Adrenal gland (tissue), 12 donors: ENCODE results near the gene BCL3. TPM values are rescaled to one million over a fixed set of nuclear protein-coding genes. Genes with fewer than 3 reads are reported as not detected.

Experiments
- DNase-seq, 7 donors: peaks; one replicate each; pipeline ENCODE4 v3.0.0-alpha.2; 2019 to 2020
- H3K27ac ChIP-seq, 5 donors: fragments of 200-600 bp; sonication (generic) in 4 of 5; 1 replicate in 3 of 5; 2 replicates in 2 of 5; pipeline versions ENCODE4 v1.5.1 to v1.8.0; 2016 to 2020; ENCODE audit warnings: mild to moderate bottlenecking in 1 of 5
- H3K27me3 ChIP-seq: fragments of 200-600 bp; 2 replicates; pipeline ENCODE4 v1.8.0; 2021
- H3K36me3 ChIP-seq, 2 donors: fragments of 200-600 bp; replicated peaks in 1 of 2; 1 replicate in 1 of 2; 2 replicates in 1 of 2; pipeline versions ENCODE4 v1.5.1 to v1.8.0; 2018 to 2022
- H3K4me1 ChIP-seq, 2 donors: fragments of 200-600 bp; replicated peaks in 1 of 2; 1 replicate in 1 of 2; 2 replicates in 1 of 2; pipeline versions ENCODE4 v1.5.1 to v1.8.0; 2018 to 2021
- H3K4me3 ChIP-seq, 4 donors: fragments of 200-600 bp; sonication (generic) in 3 of 4; one replicate each; pipeline ENCODE4 v1.5.1; 2016 to 2018
- H3K9me3 ChIP-seq, 3 donors: fragments of 200-600 bp; sonication (generic) in 1 of 3; replicated peaks in 1 of 3; 1 replicate in 2 of 3; 2 replicates in 1 of 3; pipeline versions ENCODE4 v1.5.1 to v1.8.0; 2016 to 2021
- POLR2A ChIP-seq, 2 donors: fragments of 450-650 bp; IDR thresholded peaks; one replicate each; pipeline ENCODE4 v1.6.1; 2017; ENCODE audit warnings: antibody characterized with exemption in 2 of 2, mild to moderate bottlenecking in 2 of 2, moderate library complexity in 1 of 2
- WGBS, 4 donors: extraction: QIAGEN DNeasy Blood & Tissue Kit in 2 of 4; methylation state at CpG; one replicate each; pipeline versions ENCODE4 v1.1.5 to v1.1.7; 2013 to 2017; 5-methylcytosine and 5-hydroxymethylcytosine counted together
- intact Hi-C, 2 donors: fragments of 100-400 bp; cut with DNase I; formaldehyde crosslinking; loops; one replicate each; pipeline versions ENCODE4 v1.14.1 to v1.15.0; 2022 to 2023
- microRNA-seq, 3 donors: library from miRNA; unstranded; fragments of <30 nt; microRNA quantifications; one replicate each; pipeline ENCODE4, GENCODE V29; 2017 to 2020
- polyA plus RNA-seq, 3 donors: library from polyadenylated mRNA; stranded (reverse); fragments of 200-250 nt in 2 of 3; fragments of 350-450 nt in 1 of 3; fragmentation: Illumina TruSeq in 1 of 3; extraction: RNeasy Lipid Tissue Mini Kit (QIAGEN cat#74804) in 1 of 3; gene quantifications; one replicate each; pipeline ENCODE4 v1.2.3, GENCODE V29; 2013 to 2014
- small RNA-seq, 2 donors: library from RNA; depleted of rRNA; stranded (forward); fragments of <200 nt; gene quantifications; one replicate each; pipeline ENCODE3, GENCODE V24; 2016
- total RNA-seq, 9 donors: library from RNA; depleted of rRNA in 4 of 9; stranded (reverse); fragments of >200 nt in 4 of 9; fragments of 120-200 nt in 1 of 9; fragmentation: NEBNext Ultra II Directional in 1 of 9; extraction: Animal tissue kit (Norgen Biotek cat#: 25700) in 1 of 9; gene quantifications; one replicate each; pipeline versions ENCODE4 v1.1.0 to v1.2.4, GENCODE V29; 2013 to 2023
- TF ChIP-seq, protein P1 (sequence below), 6 experiments: fragments of 450-650 bp in 4 of 6; fragments of 200-600 bp in 2 of 6; sonication (generic) in 1 of 6; IDR thresholded peaks; 1 replicate in 5 of 6; 2 replicates in 1 of 6; pipeline versions ENCODE4 v1.5.1 to v1.8.0; 2016 to 2021; ENCODE audit warnings: antibody characterized with exemption in 6 of 6, mild to moderate bottlenecking in 2 of 6, moderate library complexity in 1 of 6
- donor health status: healthy with polysubstance abuse.
- donor health status: Bipolar disorder and iron deficiency.
- donor health status: DM: yes; HTN: yes; CAD: no.
- donor health status: DM: no; HTN: no; CAD: no.
- donor health status: DM: no; HTN: no; CAD: no.
- donor health status: DM: yes; HTN: yes; CAD: no.

The BCL3 gene
- total and polyA plus RNA-seq, 12 donors, result 1.00 to 120 (median 46.7) TPM

- Histone ChIP-seq H3K36me3 (no peaks in the 10 kb centered on the region), H3K27me3 (no peaks in the 10 kb centered on the region), H3K4me3 (peak within 1 kb of the TSS in 2 of 4 donors; percentile 37 to 78), H3K9me3 (no peaks in the 10 kb centered on the region), H3K27ac (peak within 1 kb of the TSS in 3 of 5 donors; percentile 34 to 84 (median 36)), H3K4me1 (peaks cover 16 to 18% of the 10 kb centered on the region in 2 donors)
- peak; percentile 78 to 86 (median 79) for DNase-seq
- TF ChIP-seq POLR2A (IDR thresholded peaks at IDR 0.05), result peak in 1 of 2 donors; percentile 36
- TF ChIP-seq, protein P1, sequence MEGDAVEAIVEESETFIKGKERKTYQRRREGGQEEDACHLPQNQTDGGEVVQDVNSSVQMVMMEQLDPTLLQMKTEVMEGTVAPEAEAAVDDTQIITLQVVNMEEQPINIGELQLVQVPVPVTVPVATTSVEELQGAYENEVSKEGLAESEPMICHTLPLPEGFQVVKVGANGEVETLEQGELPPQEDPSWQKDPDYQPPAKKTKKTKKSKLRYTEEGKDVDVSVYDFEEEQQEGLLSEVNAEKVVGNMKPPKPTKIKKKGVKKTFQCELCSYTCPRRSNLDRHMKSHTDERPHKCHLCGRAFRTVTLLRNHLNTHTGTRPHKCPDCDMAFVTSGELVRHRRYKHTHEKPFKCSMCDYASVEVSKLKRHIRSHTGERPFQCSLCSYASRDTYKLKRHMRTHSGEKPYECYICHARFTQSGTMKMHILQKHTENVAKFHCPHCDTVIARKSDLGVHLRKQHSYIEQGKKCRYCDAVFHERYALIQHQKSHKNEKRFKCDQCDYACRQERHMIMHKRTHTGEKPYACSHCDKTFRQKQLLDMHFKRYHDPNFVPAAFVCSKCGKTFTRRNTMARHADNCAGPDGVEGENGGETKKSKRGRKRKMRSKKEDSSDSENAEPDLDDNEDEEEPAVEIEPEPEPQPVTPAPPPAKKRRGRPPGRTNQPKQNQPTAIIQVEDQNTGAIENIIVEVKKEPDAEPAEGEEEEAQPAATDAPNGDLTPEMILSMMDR (IDR thresholded peaks at IDR 0.05), result no peak
- 2 to 14% (median 3%) methylated on average over 5 to 59 of the region's 59 CpGs for WGBS, 4 donors
- intact Hi-C loops, result no loop called here
These were observed 60.2 kb downstream of the BCL3 start, which contains the start of gene BCAM for GRCh38 chr19:44808463-44809371. TSS of gene BCAM (plus strand) at chr19:44809103. CDS start at chr19:44809125, 22 bp downstream.

Small RNA genes within 50 kb of the gene (microRNA-seq; reads per million reads assigned to microRNA genes)
- gene MIR8085, result 0 reads per million in 3 donors

Small RNA genes within 50 kb of the gene (small RNA-seq; reads per million reads assigned to genes)
- gene RF00156 (0 reads per million in 2 donors), gene RF00285 (0 reads per million in 2 donors)

Other genes starting within 250 kb of the BCL3 start
- gene ZNF180, start 248.2 kb upstream of the BCL3 start, total RNA-seq, result 10 to 100 TPM in 6 of 9 donors, 1 to 10 TPM in 3; 5.5 to 25.9 (median 12.1) TPM
- 1 to 10 TPM; 4.7 to 8.1 (median 6.8) TPM for gene ZNF180, start 248.2 kb upstream of the BCL3 start, polyA plus RNA-seq
- gene CEACAM20, start 219.0 kb upstream of the BCL3 start, total RNA-seq, result under 1 TPM in 2 of 9 donors, not detected in 7; 0.20 to 0.50 TPM
- under 1 TPM in 1 of 3 donors, not detected in 2; 0.07 TPM for gene CEACAM20, start 219.0 kb upstream of the BCL3 start, polyA plus RNA-seq
- gene IGSF23, start 135.1 kb upstream of the BCL3 start, total RNA-seq, result not detected
- gene IGSF23, start 135.1 kb upstream of the BCL3 start, polyA plus RNA-seq, result not detected
- 10 to 100 TPM; 31.9 to 57.8 (median 45.0) TPM for gene PVR, start 104.8 kb upstream of the BCL3 start, total RNA-seq
- gene PVR, start 104.8 kb upstream of the BCL3 start, polyA plus RNA-seq, result 10 to 100 TPM; 28.7 to 56.0 (median 45.0) TPM
- 10 to 100 TPM in 1 of 9 donors, 1 to 10 TPM in 8; 1.6 to 11.0 (median 3.1) TPM for gene CEACAM19, start 77.2 kb upstream of the BCL3 start, total RNA-seq
- gene CEACAM19, start 77.2 kb upstream of the BCL3 start, polyA plus RNA-seq, result 10 to 100 TPM in 2 of 3 donors, 1 to 10 TPM in 1; 2.2 to 38.2 (median 26.4) TPM
- under 1 TPM in 3 of 9 donors, not detected in 6; 0.27 to 0.69 (median 0.30) TPM for gene CEACAM16, start 49.6 kb upstream of the BCL3 start, total RNA-seq
- gene CEACAM16, start 49.6 kb upstream of the BCL3 start, polyA plus RNA-seq, result 1 to 10 TPM in 1 of 3 donors, under 1 TPM in 1, not detected in 1; 0.57 to 1.4 TPM
- gene CBLC, start 29.2 kb downstream of the BCL3 start, total RNA-seq, result under 1 TPM in 1 of 9 donors, not detected in 8; 0.14 TPM
- gene CBLC, start 29.2 kb downstream of the BCL3 start, polyA plus RNA-seq, result under 1 TPM in 1 of 3 donors, not detected in 2; 0.13 TPM
- 10 to 100 TPM in 8 of 9 donors, 1 to 10 TPM in 1; 7.5 to 81.1 (median 43.4) TPM for gene BCAM, start 60.4 kb downstream of the BCL3 start, total RNA-seq
- 10 to 100 TPM in 2 of 3 donors, 1 to 10 TPM in 1; 5.1 to 68.4 (median 55.1) TPM for gene BCAM, start 60.4 kb downstream of the BCL3 start, polyA plus RNA-seq
- 100 to 1,000 TPM in 8 of 9 donors, 10 to 100 TPM in 1; 97.7 to 243 (median 131) TPM for gene NECTIN2, start 97.6 kb downstream of the BCL3 start, total RNA-seq
- gene NECTIN2, start 97.6 kb downstream of the BCL3 start, polyA plus RNA-seq, result 100 to 1,000 TPM in 2 of 3 donors, 10 to 100 TPM in 1; 82.7 to 139 (median 124) TPM
- 100 to 1,000 TPM in 3 of 9 donors, 10 to 100 TPM in 6; 53.1 to 248 (median 68.5) TPM for gene TOMM40, start 142.5 kb downstream of the BCL3 start, total RNA-seq
- 100 to 1,000 TPM in 1 of 3 donors, 10 to 100 TPM in 2; 63.2 to 112 (median 70.5) TPM for gene TOMM40, start 142.5 kb downstream of the BCL3 start, polyA plus RNA-seq
- over 10,000 TPM in 4 of 9 donors, 1,000 to 10,000 TPM in 5; 3,098 to 21,602 (median 7,572) TPM for gene APOE, start 157.1 kb downstream of the BCL3 start, total RNA-seq
- over 10,000 TPM in 2 of 3 donors, 100 to 1,000 TPM in 1; 569 to 15,573 (median 10,217) TPM for gene APOE, start 157.1 kb downstream of the BCL3 start, polyA plus RNA-seq
- gene APOC1, start 165.9 kb downstream of the BCL3 start, total RNA-seq, result 1,000 to 10,000 TPM; 1,263 to 3,854 (median 2,137) TPM
- gene APOC1, start 165.9 kb downstream of the BCL3 start, polyA plus RNA-seq, result 1,000 to 10,000 TPM in 2 of 3 donors, 100 to 1,000 TPM in 1; 583 to 2,292 (median 2,067) TPM
- 1 to 10 TPM in 3 of 9 donors, under 1 TPM in 2, not detected in 4; 0.83 to 4.5 (median 1.3) TPM for gene APOC4, start 193.5 kb downstream of the BCL3 start, total RNA-seq
- 1 to 10 TPM in 1 of 3 donors, under 1 TPM in 1, not detected in 1; 0.67 to 2.4 TPM for gene APOC4, start 193.5 kb downstream of the BCL3 start, polyA plus RNA-seq
- gene APOC2, start 197.3 kb downstream of the BCL3 start, total RNA-seq, result 10 to 100 TPM in 2 of 9 donors, 1 to 10 TPM in 6, not detected in 1; 1.3 to 16.9 (median 4.7) TPM
- gene APOC2, start 197.3 kb downstream of the BCL3 start, polyA plus RNA-seq, result 10 to 100 TPM in 2 of 3 donors, 1 to 10 TPM in 1; 5.4 to 68.1 (median 14.2) TPM
- gene CLPTM1, start 206.7 kb downstream of the BCL3 start, total RNA-seq, result 100 to 1,000 TPM in 8 of 9 donors, 10 to 100 TPM in 1; 67.8 to 293 (median 254) TPM
- gene CLPTM1, start 206.7 kb downstream of the BCL3 start, polyA plus RNA-seq, result 100 to 1,000 TPM; 220 to 306 (median 233) TPM